ENCODE measurements around the gene COBL. TPM values are rescaled to one million over a fixed set of nuclear protein-coding genes. Genes with fewer than 3 reads are reported as not detected.
A peak's percentile ranks its signal among the peaks of the same experiment; 100 is the strongest.

The COBL gene
- total RNA-seq, 6 experiments from 2014 or later, result 21.5 to 35.9 (median 24.6) TPM

- Histone ChIP-seq H3K27ac (no peak overlapping the region), H3K4me1 (no peaks in the 10 kb centered on the region), H3K9me3 (no peaks in the 10 kb centered on the region), H3K4me3 (no peak overlapping the region), H3K36me3 (peaks cover 0 to 2% (median 0%) of the 10 kb centered on the region in 4 donors), H3K27me3 (no peaks in the 10 kb centered on the region)
- WGBS (ENCODE audit: insufficient coverage, low coverage, low lambda C conversion rate, missing lambda C conversion rate), result 88% methylated on average over 11 of the region's 20 CpGs
- intact Hi-C loops (cut with DNase I), result no loop called here
- DNase-seq, result peak in 1 of 3 donors; percentile 16
- no peak for TF ChIP-seq POLR2A (IDR thresholded peaks at IDR 0.05)
- no peak for TF ChIP-seq CTCF (IDR thresholded peaks at IDR 0.05)
- no peak for ATAC-seq
Measured at GRCh38 chr7:51021906-51022570, 294.6 kb downstream of the COBL start.

GRCh38 chr7:51020944-51021343, 295.7 kb downstream of the COBL start:
- peak in 1 of 3 donors; percentile 5 for DNase-seq
- no peak overlapping the region for H3K4me3 ChIP-seq
- no peak for TF ChIP-seq POLR2A (IDR thresholded peaks at IDR 0.05)
- TF ChIP-seq CTCF (IDR thresholded peaks at IDR 0.05), result no peak
- 91% methylated on average over 1 of the region's 3 CpGs for WGBS (ENCODE audit: insufficient coverage, low coverage, low lambda C conversion rate, missing lambda C conversion rate)
- no peaks in the 10 kb centered on the region for H3K27me3 ChIP-seq
- ATAC-seq, result no peak
- no peaks in the 10 kb centered on the region for H3K36me3 ChIP-seq
- intact Hi-C loops (cut with DNase I), result no loop called here
- no peaks in the 10 kb centered on the region for H3K4me1 ChIP-seq
- no peak overlapping the region for H3K27ac ChIP-seq
- H3K9me3 ChIP-seq, result no peaks in the 10 kb centered on the region

GRCh38 chr7:51019891-51020870, 296.4 kb downstream of the COBL start:
- Histone ChIP-seq H3K9me3 (no peaks in the 10 kb centered on the region), H3K27me3 (no peaks in the 10 kb centered on the region), H3K4me1 (no peaks in the 10 kb centered on the region), H3K4me3 (no peak overlapping the region), H3K27ac (no peak overlapping the region), H3K36me3 (no peaks in the 10 kb centered on the region)
- intact Hi-C loops (cut with DNase I), result no loop called here
- no peak for TF ChIP-seq CTCF (IDR thresholded peaks at IDR 0.05)
- no peak for TF ChIP-seq POLR2A (IDR thresholded peaks at IDR 0.05)
- DNase-seq (peak in 1 of 3 donors; percentile 21), ATAC-seq (no peak)
- WGBS (ENCODE audit: insufficient coverage, low coverage, low lambda C conversion rate, missing lambda C conversion rate), result 93% methylated on average over 5 of the region's 22 CpGs

GRCh38 chr7:51019191-51019844, 297.3 kb downstream of the COBL start:
- H3K4me1 ChIP-seq, result no peaks in the 10 kb centered on the region
- WGBS (ENCODE audit: insufficient coverage, low coverage, low lambda C conversion rate, missing lambda C conversion rate), result 71% methylated on average over 6 of the region's 7 CpGs
- no peaks in the 10 kb centered on the region for H3K27me3 ChIP-seq
- DNase-seq (peak in 1 of 3 donors; percentile 14), ATAC-seq (no peak)
- no peak overlapping the region for H3K27ac ChIP-seq
- intact Hi-C loops (cut with DNase I), result no loop called here
- H3K36me3 ChIP-seq, result no peaks in the 10 kb centered on the region
- no peaks in the 10 kb centered on the region for H3K9me3 ChIP-seq
- no peak for TF ChIP-seq CTCF (IDR thresholded peaks at IDR 0.05)
- H3K4me3 ChIP-seq, result no peak overlapping the region

Data from right lobe of liver (tissue), 6 donors.